ENCODE measurements around the gene CETP. TPM values are rescaled to one million over a fixed set of nuclear protein-coding genes. Genes with fewer than 3 reads are reported as not detected.
A peak's percentile ranks its signal among the peaks of the same experiment; 100 is the strongest.

CETP gene
- total RNA-seq, 4 donors from 2014 or later: 0.72 to 1.7 TPM; not detected in 2

DNA sequence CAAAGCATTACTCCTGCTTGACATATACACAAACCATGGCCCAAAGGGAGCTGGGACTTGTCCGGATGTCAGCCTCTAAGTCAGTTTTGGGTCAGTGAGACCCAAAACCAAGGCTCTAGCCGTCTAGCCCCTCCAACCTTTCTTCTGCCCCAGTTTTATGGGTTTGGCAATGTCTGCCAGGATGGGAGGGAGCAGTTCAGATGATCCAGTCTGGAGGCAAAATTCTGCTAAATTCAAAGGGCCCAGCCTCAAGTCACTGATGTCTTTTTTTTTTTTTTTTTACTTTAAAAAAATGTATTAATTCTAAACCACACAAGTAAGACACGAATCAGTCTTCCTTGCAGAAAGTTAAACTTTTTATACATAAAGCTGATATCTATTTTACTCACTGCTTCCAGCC is 36.2 kb downstream of the CETP start:
- Histone ChIP-seq H3K36me3 (no peaks in the 10 kb centered on the region), H3K4me3 (no peak overlapping the region), H3K4me1 (peaks cover 48% of the 10 kb centered on the region), H3K9me3 (no peaks in the 10 kb centered on the region), H3K27me3 (no peaks in the 10 kb centered on the region), H3K27ac (no peak overlapping the region)
- DNase-seq (ENCODE audit: low spot score in 2 of 2): no peak
- 27% methylated on average over 2 of the region's 3 CpGs for WGBS
- TF ChIP-seq POLR2AphosphoS5 (IDR thresholded peaks at IDR 0.05): no peak
- TF ChIP-seq, protein P1, sequence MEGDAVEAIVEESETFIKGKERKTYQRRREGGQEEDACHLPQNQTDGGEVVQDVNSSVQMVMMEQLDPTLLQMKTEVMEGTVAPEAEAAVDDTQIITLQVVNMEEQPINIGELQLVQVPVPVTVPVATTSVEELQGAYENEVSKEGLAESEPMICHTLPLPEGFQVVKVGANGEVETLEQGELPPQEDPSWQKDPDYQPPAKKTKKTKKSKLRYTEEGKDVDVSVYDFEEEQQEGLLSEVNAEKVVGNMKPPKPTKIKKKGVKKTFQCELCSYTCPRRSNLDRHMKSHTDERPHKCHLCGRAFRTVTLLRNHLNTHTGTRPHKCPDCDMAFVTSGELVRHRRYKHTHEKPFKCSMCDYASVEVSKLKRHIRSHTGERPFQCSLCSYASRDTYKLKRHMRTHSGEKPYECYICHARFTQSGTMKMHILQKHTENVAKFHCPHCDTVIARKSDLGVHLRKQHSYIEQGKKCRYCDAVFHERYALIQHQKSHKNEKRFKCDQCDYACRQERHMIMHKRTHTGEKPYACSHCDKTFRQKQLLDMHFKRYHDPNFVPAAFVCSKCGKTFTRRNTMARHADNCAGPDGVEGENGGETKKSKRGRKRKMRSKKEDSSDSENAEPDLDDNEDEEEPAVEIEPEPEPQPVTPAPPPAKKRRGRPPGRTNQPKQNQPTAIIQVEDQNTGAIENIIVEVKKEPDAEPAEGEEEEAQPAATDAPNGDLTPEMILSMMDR (IDR thresholded peaks at IDR 0.05): no peak
- no peak for TF ChIP-seq POLR2A (IDR thresholded peaks at IDR 0.05)
- no peak for TF ChIP-seq EP300 (IDR thresholded peaks at IDR 0.05)

DNA sequence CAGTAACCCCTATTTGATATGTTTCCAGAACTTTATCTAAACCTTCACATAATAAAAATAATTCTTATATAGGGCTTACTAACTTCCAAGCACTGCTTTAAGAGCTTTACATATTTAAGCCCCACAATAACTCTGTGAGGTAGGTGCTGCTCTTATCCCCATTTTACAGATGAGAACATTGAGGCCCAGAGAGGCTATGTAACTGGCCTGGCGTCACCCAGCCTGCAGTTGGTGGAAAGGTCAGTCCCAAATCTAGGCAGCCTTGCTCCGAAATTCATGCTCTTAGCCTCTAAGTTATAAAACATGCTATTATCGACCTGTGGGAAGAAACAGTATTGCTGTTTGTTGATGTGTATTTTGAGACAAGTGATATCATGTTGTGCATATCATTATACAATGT is 36.6 kb downstream of the CETP start:
- H3K27me3 ChIP-seq: no peaks in the 10 kb centered on the region
- no peaks in the 10 kb centered on the region for H3K9me3 ChIP-seq
- peaks cover 46% of the 10 kb centered on the region for H3K4me1 ChIP-seq
- H3K4me3 ChIP-seq: no peak overlapping the region
- no peak for DNase-seq (ENCODE audit: low spot score in 2 of 2)
- peak overlapping the region; percentile 74 for H3K27ac ChIP-seq
- no peaks in the 10 kb centered on the region for H3K36me3 ChIP-seq
- WGBS: 71% methylated on average over 3 of the region's 3 CpGs
- TF ChIP-seq POLR2AphosphoS5 (IDR thresholded peaks at IDR 0.05) (no peak), POLR2A (IDR thresholded peaks at IDR 0.05) (no peak), EP300 (IDR thresholded peaks at IDR 0.05) (no peak)
- TF ChIP-seq, protein P1 (IDR thresholded peaks at IDR 0.05): no peak

GRCh38 chr16:56998861-56999260 is 37.1 kb downstream of the CETP start:
- H3K9me3 ChIP-seq: no peaks in the 10 kb centered on the region
- H3K4me3 ChIP-seq: no peak overlapping the region
- no peaks in the 10 kb centered on the region for H3K36me3 ChIP-seq
- peaks cover 46% of the 10 kb centered on the region for H3K4me1 ChIP-seq
- TF ChIP-seq EP300 (IDR thresholded peaks at IDR 0.05) (no peak), POLR2A (IDR thresholded peaks at IDR 0.05) (no peak), POLR2AphosphoS5 (IDR thresholded peaks at IDR 0.05) (no peak)
- TF ChIP-seq, protein P1 (IDR thresholded peaks at IDR 0.05): no peak
- no peaks in the 10 kb centered on the region for H3K27me3 ChIP-seq
- peak in 1 of 2 donors; percentile 40 for DNase-seq (ENCODE audit: low spot score in 2 of 2)
- 65% methylated on average over 6 of the region's 6 CpGs for WGBS
- peak overlapping the region; percentile 74 for H3K27ac ChIP-seq

- TF ChIP-seq POLR2A (IDR thresholded peaks at IDR 0.05) (no peak), EP300 (IDR thresholded peaks at IDR 0.05) (no peak), POLR2AphosphoS5 (IDR thresholded peaks at IDR 0.05) (no peak)
- TF ChIP-seq, protein P1 (IDR thresholded peaks at IDR 0.05): no peak
- Histone ChIP-seq H3K9me3 (no peaks in the 10 kb centered on the region), H3K4me3 (no peak overlapping the region), H3K27me3 (no peaks in the 10 kb centered on the region), H3K4me1 (peaks cover 41% of the 10 kb centered on the region), H3K27ac (peak overlapping the region; percentile 74), H3K36me3 (no peaks in the 10 kb centered on the region)
- DNase-seq (ENCODE audit: low spot score in 2 of 2): peak in 1 of 2 donors; percentile 54
- WGBS: 52% methylated on average over 6 of the region's 11 CpGs
Measured at GRCh38 chr16:56999409-57000270, 37.9 kb downstream of the CETP start.

DNA sequence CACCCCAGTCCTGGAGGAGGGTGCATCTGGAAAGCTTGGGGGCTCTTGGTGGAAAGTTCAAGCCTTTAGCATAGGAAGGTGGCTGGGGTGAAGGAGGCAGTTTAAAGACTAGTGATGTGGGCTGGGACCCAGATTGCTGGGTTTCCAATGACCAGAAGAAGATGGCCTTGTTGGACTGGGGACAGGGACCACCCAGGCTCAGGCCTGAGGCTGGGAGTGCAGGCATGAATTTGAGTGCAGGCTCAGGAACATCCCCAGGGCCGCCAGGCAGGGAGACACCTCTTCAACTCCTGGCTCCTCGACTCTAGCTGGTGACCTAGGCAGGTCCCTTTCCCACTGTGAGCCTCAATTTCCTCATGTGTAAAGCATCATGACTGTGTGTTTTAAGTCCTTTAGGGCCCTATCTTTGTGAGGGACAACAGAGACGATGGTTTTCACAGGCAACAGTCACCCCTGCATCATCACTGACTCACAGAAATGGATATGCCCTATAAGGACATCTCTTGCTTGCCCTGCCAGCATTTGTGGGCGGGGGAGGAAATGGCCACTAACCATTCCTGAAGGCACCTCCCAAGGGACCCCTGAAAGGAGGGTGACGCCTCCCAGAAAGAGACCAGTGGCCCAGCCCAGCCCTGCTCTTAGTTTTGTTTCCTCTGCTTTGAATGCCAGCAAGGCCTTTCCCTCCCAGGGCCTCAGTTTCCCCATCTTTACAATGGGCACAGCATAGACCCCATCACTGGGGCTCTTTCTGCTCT is 38.7 kb downstream of the CETP start:
- DNase-seq (ENCODE audit: low spot score in 2 of 2): peak in 1 of 2 donors; percentile 75
- TF ChIP-seq POLR2A (IDR thresholded peaks at IDR 0.05): no peak
- TF ChIP-seq, protein P1 (IDR thresholded peaks at IDR 0.05): no peak
- TF ChIP-seq POLR2AphosphoS5 (IDR thresholded peaks at IDR 0.05): no peak
- TF ChIP-seq EP300 (IDR thresholded peaks at IDR 0.05): no peak
- Histone ChIP-seq H3K9me3 (no peaks in the 10 kb centered on the region), H3K27me3 (no peaks in the 10 kb centered on the region), H3K4me3 (no peak overlapping the region), H3K4me1 (peaks cover 37% of the 10 kb centered on the region), H3K36me3 (no peaks in the 10 kb centered on the region), H3K27ac (peak overlapping the region; percentile 74)
- 47% methylated on average over 4 of the region's 5 CpGs for WGBS

All from suprapubic skin (tissue), 4 donors.